ENCODE measurements around the gene TCP1.

TCP1 gene

DNA sequence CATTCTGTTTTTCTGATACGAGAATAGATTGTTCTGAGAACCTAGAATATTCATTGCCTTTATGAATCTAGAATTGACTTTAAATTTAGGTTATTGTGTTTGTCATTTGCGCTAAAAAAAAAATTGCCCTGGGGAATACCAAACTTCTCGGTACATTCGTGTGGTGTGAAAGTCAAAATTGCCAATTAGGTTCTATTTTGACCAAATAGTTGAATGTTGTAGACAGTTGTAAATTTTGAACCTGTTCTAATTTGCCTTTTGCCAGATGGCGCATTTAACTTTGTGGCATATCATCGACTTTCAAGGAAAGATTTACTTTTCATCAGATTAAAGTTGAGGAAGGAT, 59.1 kb downstream of the TCP1 start:
- TF ChIP-seq, protein P1, sequence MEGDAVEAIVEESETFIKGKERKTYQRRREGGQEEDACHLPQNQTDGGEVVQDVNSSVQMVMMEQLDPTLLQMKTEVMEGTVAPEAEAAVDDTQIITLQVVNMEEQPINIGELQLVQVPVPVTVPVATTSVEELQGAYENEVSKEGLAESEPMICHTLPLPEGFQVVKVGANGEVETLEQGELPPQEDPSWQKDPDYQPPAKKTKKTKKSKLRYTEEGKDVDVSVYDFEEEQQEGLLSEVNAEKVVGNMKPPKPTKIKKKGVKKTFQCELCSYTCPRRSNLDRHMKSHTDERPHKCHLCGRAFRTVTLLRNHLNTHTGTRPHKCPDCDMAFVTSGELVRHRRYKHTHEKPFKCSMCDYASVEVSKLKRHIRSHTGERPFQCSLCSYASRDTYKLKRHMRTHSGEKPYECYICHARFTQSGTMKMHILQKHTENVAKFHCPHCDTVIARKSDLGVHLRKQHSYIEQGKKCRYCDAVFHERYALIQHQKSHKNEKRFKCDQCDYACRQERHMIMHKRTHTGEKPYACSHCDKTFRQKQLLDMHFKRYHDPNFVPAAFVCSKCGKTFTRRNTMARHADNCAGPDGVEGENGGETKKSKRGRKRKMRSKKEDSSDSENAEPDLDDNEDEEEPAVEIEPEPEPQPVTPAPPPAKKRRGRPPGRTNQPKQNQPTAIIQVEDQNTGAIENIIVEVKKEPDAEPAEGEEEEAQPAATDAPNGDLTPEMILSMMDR (IDR thresholded peaks at IDR 0.05; ENCODE audit: extremely low read depth, missing control alignments): no peak
- DNase-seq (ENCODE audit: low spot score): no peak

DNA sequence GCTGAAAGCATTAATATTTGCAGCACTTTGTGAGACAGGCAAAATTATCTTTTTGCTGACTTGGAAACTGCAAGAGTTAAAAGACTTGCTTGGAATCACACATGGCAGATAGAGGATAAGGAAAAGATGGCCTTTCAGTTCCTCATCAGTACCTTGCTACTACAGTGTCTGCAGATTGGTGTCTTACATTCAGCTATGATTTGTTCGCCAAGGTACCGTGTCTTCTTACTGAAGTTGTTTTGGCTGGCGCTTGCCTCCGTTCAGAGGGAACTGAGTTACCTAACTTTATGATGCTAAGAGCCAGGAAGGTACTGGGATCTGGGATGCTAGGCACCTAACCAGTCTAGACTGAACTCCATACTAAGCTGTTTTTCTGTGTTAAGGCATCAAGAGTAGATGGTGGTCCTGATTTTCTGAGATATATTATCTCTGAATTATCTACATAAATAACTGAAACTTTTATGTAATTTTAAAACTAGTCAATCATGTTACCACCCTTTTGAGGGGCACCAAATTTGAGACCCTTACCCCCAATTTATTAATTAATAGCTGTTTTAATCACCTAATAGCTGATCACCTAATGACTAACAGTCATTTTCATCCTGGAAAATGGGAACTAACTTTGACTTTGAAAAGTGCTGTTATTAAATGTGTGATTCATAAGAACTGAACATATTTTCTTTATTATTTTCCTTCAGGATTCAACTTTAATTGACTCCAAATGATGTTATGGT, 59.6 kb downstream of the TCP1 start:
- peak; percentile 27 for DNase-seq (ENCODE audit: low spot score)
- TF ChIP-seq, protein P1 (IDR thresholded peaks at IDR 0.05; ENCODE audit: extremely low read depth, missing control alignments): no peak

DNA sequence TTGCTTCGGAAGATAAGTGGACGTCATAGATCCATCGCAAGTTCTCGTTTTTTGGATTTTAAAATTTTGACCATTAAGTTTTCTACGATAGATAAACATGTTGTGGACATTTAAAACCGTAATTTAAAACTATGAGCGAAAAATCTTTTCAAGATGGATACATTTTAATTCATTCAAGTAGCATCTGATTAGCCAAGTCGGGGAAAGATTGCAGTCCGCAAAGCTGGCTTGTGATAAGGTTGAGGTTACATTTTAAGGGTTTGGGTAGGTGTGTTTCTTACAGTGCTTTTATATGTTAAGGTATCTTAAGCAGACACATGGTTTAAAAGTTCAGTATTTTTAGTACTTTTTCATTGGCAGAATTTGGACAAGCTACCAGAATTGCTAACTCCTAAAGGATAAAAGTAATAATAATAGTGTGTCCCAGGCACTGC, 60.9 kb downstream of the TCP1 start:
- TF ChIP-seq, protein P1 (IDR thresholded peaks at IDR 0.05; ENCODE audit: extremely low read depth, missing control alignments): no peak
- DNase-seq (ENCODE audit: low spot score): no peak
